GM12891 (cell line): ENCODE results near the gene KTN1.

Source experiments
- POLR2A ChIP-seq: IDR thresholded peaks from 2 replicates; pipeline ENCODE4 v1.6.1; 2011; ENCODE audit warnings: low read depth, low read length, control low read depth
- POLR2AphosphoS5 ChIP-seq: IDR thresholded peaks from 2 replicates; pipeline ENCODE4 v1.6.1; 2011; ENCODE audit warnings: low read depth, low read length, control low read depth
- TAF1 ChIP-seq: IDR thresholded peaks from 2 replicates; pipeline ENCODE4 v1.6.1; 2011; ENCODE audit warnings: low read depth, low read length, control low read depth

- TF ChIP-seq POLR2A (no peak), POLR2AphosphoS5 (no peak), TAF1 (no peak)
These were observed 699 bp downstream of the KTN1 start for GRCh38 chr14:55580470-55581341.
